NT2/D1 (cell line): Measurements from ENCODE around the gene CNTN6.

ENCODE experiments used
- YY1 ChIP-seq: IDR thresholded peaks from 2 replicates; pipeline ENCODE4 v1.6.1; 2011; ENCODE audit not compliant: insufficient read length, insufficient read depth
- ZNF274 ChIP-seq: IDR thresholded peaks from 2 replicates; pipeline ENCODE4 v1.6.1; 2011; ENCODE audit warnings: mild to moderate bottlenecking, low read depth, low read length

DNA sequence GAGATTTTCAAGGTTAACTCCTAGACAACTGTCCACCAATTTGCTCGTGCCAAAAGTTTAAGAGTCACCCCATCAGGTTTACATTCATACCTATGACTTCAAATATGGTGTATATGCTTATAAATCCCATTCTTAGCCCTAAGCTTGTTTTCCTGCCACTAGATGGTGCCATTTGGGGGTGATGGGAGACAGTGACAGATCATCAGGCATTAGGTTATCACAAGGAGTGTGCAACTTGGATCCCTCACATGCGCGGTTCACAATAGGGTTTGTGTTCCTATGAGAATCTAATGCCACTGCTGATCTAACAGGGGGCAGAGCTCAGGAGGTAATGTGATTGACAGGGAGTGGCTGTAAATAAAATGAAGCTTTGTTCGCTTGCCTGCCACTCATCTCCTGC is 182.7 kb downstream of the CNTN6 start:
- TF ChIP-seq YY1, result no peak
- no peak for TF ChIP-seq ZNF274
